Measurements from ENCODE around the gene PRKAR1B.
"Not testable (repeated sequence)": the region's sequence is repeated elsewhere in the genome, so short reads cannot be mapped to it uniquely, and the experiment has no call there.

Gene PRKAR1B

GRCh38 chr7:666454-667292 lies 60.4 kb downstream of the PRKAR1B start:
- DNase-seq: no peak

DNA sequence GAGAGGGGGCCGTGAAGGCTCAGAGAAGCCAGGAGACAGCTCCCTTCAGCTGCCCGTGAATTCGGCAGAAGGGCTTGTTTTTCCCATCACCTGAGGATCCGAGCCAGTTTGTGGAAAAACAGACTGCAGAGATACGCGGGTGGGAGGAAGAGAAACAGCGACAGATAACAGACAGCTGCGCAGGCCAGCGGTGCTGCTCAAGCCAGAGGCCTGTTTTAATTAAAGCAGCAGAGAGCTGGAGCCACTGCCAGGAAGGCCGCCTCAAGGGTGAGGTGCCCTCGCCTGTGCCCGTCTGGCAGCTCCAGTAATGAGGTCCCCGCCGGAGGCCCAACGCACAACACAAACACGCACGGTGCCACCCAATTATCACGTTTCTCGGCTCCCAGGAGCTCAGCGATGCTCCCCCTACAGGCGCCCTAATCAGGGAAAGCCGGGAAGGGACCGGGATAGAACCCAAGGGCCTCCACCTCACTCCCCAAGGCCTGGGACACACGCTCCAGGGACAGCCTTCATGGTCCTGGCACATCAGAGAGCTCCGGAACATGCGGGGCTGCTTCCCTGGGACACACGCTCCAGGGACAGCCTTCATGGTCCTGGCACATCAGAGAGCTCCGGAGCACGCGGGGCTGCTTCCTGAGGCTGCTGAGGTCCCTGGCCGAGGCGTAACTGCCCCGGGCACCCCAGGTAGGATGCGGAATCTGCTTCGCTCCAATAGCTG lies 61.2 kb downstream of the PRKAR1B start:
- no peak for DNase-seq

DNA sequence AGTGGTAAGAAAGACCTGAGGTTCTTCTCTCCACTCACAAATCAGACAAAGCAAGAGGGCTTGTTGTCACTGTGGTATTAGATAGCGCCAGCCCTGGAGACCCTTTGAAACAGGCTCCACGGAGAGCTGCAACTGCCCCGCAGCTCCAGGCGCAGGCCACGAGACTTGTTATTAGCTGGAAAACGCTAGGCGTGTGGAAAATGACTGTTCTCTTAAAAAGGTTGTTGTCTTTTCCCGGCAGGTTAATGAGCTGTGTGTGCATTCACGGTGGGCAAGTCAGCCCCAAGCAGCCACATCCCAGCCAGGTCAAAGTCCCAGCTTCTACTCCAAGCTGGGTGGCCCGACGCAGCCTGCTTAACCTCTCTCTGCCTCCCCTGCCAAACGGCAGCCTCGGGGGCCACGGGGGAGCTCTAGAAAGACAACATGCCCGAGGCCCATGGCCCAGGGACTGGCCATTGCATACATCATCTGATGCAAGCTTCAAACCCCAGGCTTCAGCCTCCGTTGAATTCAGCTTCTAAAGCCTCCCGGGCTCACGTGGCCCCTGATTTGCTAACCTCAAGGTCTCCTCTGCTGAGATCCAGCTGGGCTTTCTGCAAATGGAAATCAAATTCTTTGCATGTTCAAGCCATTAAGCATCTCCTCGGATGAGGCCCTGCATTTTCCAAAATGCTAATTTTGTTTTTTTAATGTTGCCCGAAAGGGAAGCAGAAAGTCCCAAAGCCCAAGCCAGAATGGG lies 61.9 kb downstream of the PRKAR1B start:
- DNase-seq: no peak

GRCh38 chr7:664402-664775 lies 62.7 kb downstream of the PRKAR1B start:
- DNase-seq: no peak

GRCh38 chr7:662576-662975 lies 64.5 kb downstream of the PRKAR1B start:
- DNase-seq: no peak

DNA sequence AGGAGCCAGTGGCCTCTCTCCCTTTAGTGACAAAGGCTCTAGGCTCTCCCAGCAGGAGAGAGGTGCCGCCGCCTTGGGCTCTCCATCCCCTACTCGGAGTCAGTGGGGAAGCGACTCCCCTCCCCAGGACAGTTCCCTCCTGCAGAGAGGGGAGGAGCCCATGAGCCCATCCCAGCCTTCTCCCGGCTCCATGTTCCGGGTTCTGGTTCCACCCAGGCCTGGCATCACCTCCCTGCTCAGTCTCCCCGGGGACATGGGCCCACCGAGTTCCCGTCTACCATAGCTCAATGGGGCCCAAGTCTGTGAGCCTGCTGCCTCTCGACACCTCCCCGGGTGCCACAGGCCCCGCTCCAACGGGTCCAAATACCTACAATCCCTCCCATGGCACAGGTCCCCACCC lies 67.1 kb downstream of the PRKAR1B start:
- DNase-seq: no peak

- DNase-seq: no peak
These were observed 67.7 kb downstream of the PRKAR1B start for GRCh38 chr7:659306-659847.

DNA sequence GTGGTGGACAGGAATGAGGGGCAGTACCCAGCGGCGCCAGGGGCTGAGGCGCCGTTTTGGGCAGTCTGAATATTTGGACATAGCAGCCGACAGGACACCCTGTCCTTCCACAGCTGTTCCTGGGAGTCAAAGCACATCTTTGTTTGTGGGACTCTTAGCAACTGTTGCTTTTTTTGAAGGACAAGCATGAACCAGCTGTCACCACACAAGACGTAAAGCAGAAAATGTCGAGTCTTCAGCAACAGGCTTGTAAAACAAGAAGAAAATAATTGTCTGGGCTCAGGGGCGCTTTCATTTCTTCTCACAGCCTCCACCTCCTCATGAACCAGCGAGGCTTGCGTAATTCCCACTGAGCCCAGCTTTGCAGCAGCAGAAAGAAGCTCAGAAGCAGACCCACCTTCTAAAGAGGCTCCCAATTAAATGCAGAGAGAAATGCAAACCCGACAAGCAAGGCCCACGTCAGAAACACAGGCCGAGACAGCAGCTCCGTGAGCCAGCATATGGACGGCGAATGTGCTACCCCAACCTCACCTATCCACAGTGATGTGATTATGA lies 69.4 kb downstream of the PRKAR1B start:
- no peak for DNase-seq

GRCh38 chr7:657010-657409 lies 70.1 kb downstream of the PRKAR1B start:
- DNase-seq: not testable (repeated sequence)

DNA sequence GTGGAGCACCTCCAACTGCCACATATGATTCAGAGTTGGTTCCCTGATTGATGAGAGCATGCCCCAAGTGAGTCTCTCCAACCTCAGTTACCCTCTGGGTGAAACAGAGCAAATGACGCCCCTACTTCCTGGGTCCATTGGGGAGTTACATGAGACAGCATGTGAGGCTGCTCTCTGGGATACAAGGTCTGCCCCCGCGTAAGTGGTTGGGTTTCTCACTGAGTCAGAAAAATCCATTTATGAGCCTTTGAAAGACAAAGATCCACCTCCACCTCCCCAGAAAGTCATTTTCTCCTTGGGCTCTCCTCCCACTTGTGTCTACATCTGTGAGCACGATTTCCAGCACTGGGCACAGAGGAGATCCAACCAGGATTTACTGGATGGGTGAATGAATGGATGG lies 71.3 kb downstream of the PRKAR1B start:
- DNase-seq: no peak

GRCh38 chr7:653829-654764 lies 73.0 kb downstream of the PRKAR1B start:
- DNase-seq: no peak

DNA sequence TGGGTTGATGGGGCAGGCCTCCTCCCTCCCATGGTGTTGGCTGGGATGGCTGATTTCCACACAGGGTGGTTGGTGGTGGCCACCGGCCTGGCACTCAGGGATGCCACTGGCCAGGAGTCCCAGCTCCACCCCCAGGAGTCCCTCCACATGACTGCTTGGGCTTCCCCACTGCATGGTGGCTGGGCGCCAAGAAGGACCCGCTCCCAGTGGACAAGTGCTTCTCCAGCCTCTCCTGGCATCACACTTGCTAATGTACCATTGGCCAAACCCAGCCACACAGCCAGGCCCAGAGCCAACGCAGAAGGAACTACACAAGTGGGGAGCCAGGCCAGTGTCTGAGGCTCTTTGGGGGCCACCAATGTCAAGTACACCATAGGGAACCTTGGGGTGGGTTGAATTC lies 74.2 kb downstream of the PRKAR1B start:
- no peak for DNase-seq

DNA sequence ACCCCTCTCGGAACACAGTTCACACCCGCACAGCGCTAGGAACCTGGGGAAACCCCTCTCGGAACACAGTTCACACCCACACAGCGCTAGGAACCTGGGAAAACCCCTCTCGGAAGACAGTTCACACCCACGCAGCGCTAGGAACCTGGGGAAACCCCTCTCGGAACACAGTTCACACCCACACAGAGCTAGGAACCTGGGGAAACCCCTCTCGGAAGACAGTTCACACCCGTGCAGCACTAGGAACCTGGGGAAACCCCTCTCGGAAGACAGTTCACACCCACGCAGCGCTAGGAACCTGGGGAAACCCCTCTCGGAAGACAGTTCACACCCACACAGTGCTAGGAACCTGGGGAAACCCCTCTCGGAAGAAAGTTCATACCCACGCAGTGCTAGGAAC lies 74.9 kb downstream of the PRKAR1B start:
- DNase-seq: not testable (repeated sequence)

- no peak for DNase-seq
These were observed 75.9 kb downstream of the PRKAR1B start for GRCh38 chr7:651032-651728.

DNA sequence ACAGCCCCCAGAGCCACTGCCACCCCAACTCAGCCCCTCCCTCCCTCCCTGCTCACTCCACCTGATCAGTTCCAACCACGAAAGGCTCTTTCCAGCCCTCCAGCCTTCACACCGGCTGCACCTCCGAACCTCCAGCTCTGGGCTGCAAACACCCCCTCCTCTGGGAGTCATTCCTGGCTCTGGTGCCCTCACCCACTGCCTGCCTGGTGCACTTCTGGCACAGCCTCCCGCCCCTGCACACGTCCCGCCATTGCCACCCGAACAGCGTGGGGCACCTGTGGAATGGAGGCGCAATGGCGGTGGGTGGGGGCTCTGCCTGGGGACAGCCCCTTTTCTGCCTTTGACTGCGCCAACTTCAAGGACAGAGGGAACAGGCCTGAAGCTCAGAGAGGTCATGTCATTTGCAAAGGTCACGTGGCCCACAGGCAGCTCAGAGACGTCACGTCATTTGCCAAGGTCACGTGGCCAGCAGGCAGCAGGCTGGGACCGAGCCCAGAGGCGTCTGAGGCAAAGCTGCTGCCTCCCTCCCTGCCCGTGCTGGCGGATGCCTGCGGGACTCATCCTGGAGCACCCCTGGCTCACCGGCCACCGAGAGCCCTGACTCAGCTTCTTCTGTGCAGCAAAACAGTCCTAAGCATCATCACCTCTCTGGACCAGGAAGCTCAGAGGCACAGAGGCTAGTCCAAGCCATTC lies 76.6 kb downstream of the PRKAR1B start:
- no peak for DNase-seq

DNA sequence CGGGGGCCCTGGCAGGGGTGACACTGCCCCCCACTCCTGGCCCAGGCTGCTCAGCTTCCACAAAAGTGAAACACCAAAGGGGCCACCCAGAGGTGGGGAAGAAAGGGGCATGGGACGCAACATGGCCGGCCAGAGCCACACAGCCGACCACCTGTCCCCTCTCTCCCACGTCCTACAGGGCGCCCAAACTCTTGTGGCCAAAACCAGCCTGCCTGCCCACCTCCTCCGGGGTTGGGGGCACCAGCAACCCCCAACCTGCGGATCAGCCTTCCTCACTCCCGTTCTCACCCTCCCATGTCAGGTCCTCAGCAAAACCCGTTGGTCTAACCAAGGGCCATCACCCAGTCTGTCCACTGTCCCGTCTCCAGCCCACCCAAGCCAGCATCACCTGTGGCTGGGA lies 80.1 kb downstream of the PRKAR1B start:
- no peak for DNase-seq

DNA sequence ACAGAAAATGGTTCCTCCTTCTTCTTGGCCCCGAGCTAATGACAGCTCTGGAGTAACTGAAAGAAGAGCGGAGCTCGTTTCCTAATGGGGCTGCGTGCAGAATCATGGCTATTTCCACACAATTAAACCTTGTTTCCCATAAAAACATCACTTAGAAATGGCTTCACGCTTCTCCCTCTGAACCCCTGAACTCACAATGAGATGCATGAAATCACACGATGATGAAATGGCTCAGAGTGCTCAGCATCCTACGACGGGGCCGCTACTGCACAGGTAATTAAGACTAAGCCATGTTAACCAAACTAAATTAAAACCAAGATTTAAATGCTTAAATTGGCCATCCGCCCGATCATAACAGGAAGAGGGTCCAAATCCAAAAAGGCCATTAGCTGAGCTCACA lies 80.6 kb downstream of the PRKAR1B start:
- DNase-seq: no peak

- no peak for DNase-seq
These were observed 81.5 kb downstream of the PRKAR1B start for GRCh38 chr7:645606-646005.

DNA sequence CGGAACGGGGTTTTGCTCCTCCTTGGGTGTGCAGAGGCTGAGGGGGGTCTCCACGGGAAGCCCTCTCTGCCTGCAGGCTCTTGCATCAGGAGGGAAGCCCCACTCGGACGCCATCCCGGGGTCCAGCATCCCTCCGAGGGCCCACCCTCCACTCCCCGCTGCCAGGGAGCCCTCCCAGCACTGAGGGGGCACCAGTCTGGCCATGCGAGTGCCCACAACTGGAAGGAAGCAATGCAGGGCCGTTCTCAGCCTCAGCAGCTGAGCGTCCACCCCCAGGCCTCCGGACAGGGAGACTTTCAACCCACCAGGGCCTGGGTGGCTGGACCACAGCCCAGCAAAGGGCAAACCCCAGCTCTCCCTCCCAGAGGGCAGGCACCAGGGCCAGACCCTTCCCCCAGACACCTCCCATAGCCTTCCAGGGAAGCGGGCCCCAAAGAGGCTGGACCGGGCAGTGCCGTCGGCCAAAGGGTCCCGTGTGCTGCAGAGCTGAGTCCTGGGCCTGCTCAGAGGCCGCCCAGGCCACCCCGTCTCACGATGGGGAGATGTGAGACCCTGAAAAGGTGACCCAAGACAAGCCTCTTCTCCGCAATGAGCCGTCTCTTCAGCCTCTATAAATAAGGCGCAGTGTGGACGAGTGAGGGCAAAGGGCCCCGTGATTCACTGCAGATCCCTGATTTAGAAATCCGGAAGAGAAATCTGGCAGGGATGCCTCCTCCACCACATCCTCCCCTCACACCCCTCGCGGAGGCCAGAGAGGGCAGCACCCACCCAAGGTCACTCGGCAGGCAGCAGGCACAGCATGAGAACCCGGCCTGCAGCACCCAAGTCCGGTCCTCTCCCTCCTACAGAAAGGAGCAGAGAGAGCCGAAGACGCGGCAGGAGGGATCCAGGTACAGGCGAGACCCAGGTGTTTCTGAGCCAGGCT lies 82.4 kb downstream of the PRKAR1B start:
- DNase-seq: no peak

GRCh38 chr7:641966-642365 lies 85.1 kb downstream of the PRKAR1B start:
- no peak for DNase-seq

All from activated CD8-positive, alpha-beta memory T cell treated with anti-CD3 and anti-CD28 coated beads for 24 hours (primary cell).